ENCODE results near the gene FOXD2.

FOXD2 gene

GRCh38 chr1:47403321-47403910 lies 34.4 kb upstream of the FOXD2 start:
- H3K36me3 ChIP-seq (replicated peaks) = no peaks in the 10 kb centered on the region
- H3K27me3 ChIP-seq (replicated peaks) = no peaks in the 10 kb centered on the region
- in situ Hi-C loops (cut with HindIII; ENCODE audit: low pct_ligation_motif_present, low sequenced_read_pairs) = no loop called here

GRCh38 chr1:47405697-47406096 lies 32.1 kb upstream of the FOXD2 start:
- no peak for DNase-seq

More at GRCh38 chr1:47403321-47403910, 34.4 kb upstream of the FOXD2 start:
- Histone ChIP-seq H3K4me3 (ENCODE audit: low read depth, low read length) (no peak overlapping the region), H3K27ac (no peak overlapping the region)
- DNase-seq = no peak
- no peak for TF ChIP-seq CTCF (IDR thresholded peaks at IDR 0.05; ENCODE audit: low read depth, low read length, missing control alignments)

GRCh38 chr1:47406966-47407365 lies 30.9 kb upstream of the FOXD2 start:
- in situ Hi-C loops (cut with HindIII; ENCODE audit: low pct_ligation_motif_present, low sequenced_read_pairs) = no loop called here
- Histone ChIP-seq H3K27me3 (replicated peaks) (no peaks in the 10 kb centered on the region), H3K27ac (no peak overlapping the region), H3K36me3 (replicated peaks) (no peaks in the 10 kb centered on the region), H3K4me3 (ENCODE audit: low read depth, low read length) (no peak overlapping the region)
- no peak for DNase-seq
- no peak for TF ChIP-seq CTCF (IDR thresholded peaks at IDR 0.05; ENCODE audit: low read depth, low read length, missing control alignments)

More at GRCh38 chr1:47405697-47406096, 32.1 kb upstream of the FOXD2 start:
- in situ Hi-C loops (cut with HindIII; ENCODE audit: low pct_ligation_motif_present, low sequenced_read_pairs) = no loop called here
- no peak for TF ChIP-seq CTCF (IDR thresholded peaks at IDR 0.05; ENCODE audit: low read depth, low read length, missing control alignments)
- Histone ChIP-seq H3K4me3 (ENCODE audit: low read depth, low read length) (no peak overlapping the region), H3K27me3 (replicated peaks) (no peaks in the 10 kb centered on the region), H3K27ac (no peak overlapping the region), H3K36me3 (replicated peaks) (no peaks in the 10 kb centered on the region)

- H3K27me3 ChIP-seq (replicated peaks) = no peaks in the 10 kb centered on the region
- no peak for TF ChIP-seq CTCF (IDR thresholded peaks at IDR 0.05; ENCODE audit: low read depth, low read length, missing control alignments)
- H3K36me3 ChIP-seq (replicated peaks) = no peaks in the 10 kb centered on the region
- no peak for DNase-seq
- in situ Hi-C loops (cut with HindIII; ENCODE audit: low pct_ligation_motif_present, low sequenced_read_pairs) = no loop called here
- H3K4me3 ChIP-seq (ENCODE audit: low read depth, low read length) = no peak overlapping the region
- H3K27ac ChIP-seq = no peak overlapping the region
Measured at GRCh38 chr1:47407481-47407880, 30.4 kb upstream of the FOXD2 start.

- H3K36me3 ChIP-seq (replicated peaks) = no peaks in the 10 kb centered on the region
- H3K4me3 ChIP-seq (ENCODE audit: low read depth, low read length) = no peak overlapping the region
- TF ChIP-seq CTCF (IDR thresholded peaks at IDR 0.05; ENCODE audit: low read depth, low read length, missing control alignments) = no peak
- no peak overlapping the region for H3K27ac ChIP-seq
- peak; percentile 90 for DNase-seq
- H3K27me3 ChIP-seq (replicated peaks) = no peaks in the 10 kb centered on the region
- in situ Hi-C loops (cut with HindIII; ENCODE audit: low pct_ligation_motif_present, low sequenced_read_pairs) = no loop called here
Measured at GRCh38 chr1:47409311-47410067, 28.4 kb upstream of the FOXD2 start.

All from brain microvascular endothelial cell (primary cell).